ENCODE data around the gene UFD1. TPM values are rescaled to one million over a fixed set of nuclear protein-coding genes. Genes with fewer than 3 reads are reported as not detected.

UFD1 gene
- total RNA-seq, 1 experiment from 2014 or later = 57.9 TPM

GRCh38 chr22:19527861-19528417 lies 48.9 kb upstream of the UFD1 start:
- ATAC-seq = no peak
- no peak overlapping the region for H3K4me3 Mint-ChIP-seq
- TF ChIP-seq JUN (CRISPR knock-in tag; IDR thresholded peaks at IDR 0.05) = no peak
- TF ChIP-seq ZNF396 (CRISPR knock-in tag; IDR thresholded peaks at IDR 0.05; ENCODE audit: borderline replicate concordance) = no peak
- TF ChIP-seq ZNF138 (CRISPR knock-in tag; conservative IDR thresholded peaks at IDR 0.05) = no peak
- TF ChIP-seq CTCF (IDR thresholded peaks at IDR 0.05) = no peak
- no peak for TF ChIP-seq CBFB (CRISPR knock-in tag; IDR thresholded peaks at IDR 0.05; ENCODE audit: low read depth)
- no peak for TF ChIP-seq TEAD1 (CRISPR knock-in tag; IDR thresholded peaks at IDR 0.05)
- no peak for TF ChIP-seq ETV6 (CRISPR knock-in tag; IDR thresholded peaks at IDR 0.05)
- TF ChIP-seq ZNF425 (CRISPR knock-in tag; conservative IDR thresholded peaks at IDR 0.05) = no peak
- TF ChIP-seq SP1 (CRISPR knock-in tag; conservative IDR thresholded peaks at IDR 0.05) = no peak
- no peak for TF ChIP-seq FOXP1 (CRISPR knock-in tag; IDR thresholded peaks at IDR 0.05; ENCODE audit: borderline replicate concordance)

GRCh38 chr22:19527321-19527721 lies 48.3 kb upstream of the UFD1 start:
- POLR2A ChIA-PET = no interaction called here
- no peak overlapping the region for H3K4me3 Mint-ChIP-seq
- H3K9me3 Mint-ChIP-seq = no peaks in the 10 kb centered on the region
- H3K4me1 Mint-ChIP-seq = peaks cover 11% of the 10 kb centered on the region
- ATAC-seq (no peak), DNase-seq (ENCODE audit: low spot score) (no peak)
- CTCF ChIA-PET = interaction anchor here (1.0 to 1.6 kb wide), 3 partner anchors 27 to 103 kb away, joined by 3 to 6 read pairs (median 3); no protein-coding TSS in a partner anchor
- H3K27me3 Mint-ChIP-seq (ENCODE audit: low read depth) = peaks cover 46% of the 10 kb centered on the region
- no peaks in the 10 kb centered on the region for H3K36me3 Mint-ChIP-seq
- TF ChIP-seq PRRX2 (CRISPR knock-in tag; IDR thresholded peaks at IDR 0.05) (no peak), JAZF1 (CRISPR knock-in tag; IDR thresholded peaks at IDR 0.05) (no peak), TCF7 (CRISPR knock-in tag; IDR thresholded peaks at IDR 0.05; ENCODE audit: low read depth) (no peak), AR (CRISPR knock-in tag; IDR thresholded peaks at IDR 0.05) (no peak), RELA (CRISPR knock-in tag; IDR thresholded peaks at IDR 0.05; ENCODE audit: borderline replicate concordance) (no peak), MLX (CRISPR knock-in tag; IDR thresholded peaks at IDR 0.05) (no peak)
- no peak overlapping the region for H3K27ac Mint-ChIP-seq

More at GRCh38 chr22:19527861-19528417, 48.9 kb upstream of the UFD1 start:
- H3K4me1 Mint-ChIP-seq = peaks cover 8% of the 10 kb centered on the region
- H3K27ac Mint-ChIP-seq = no peak overlapping the region
- DNase-seq (ENCODE audit: low spot score) = no peak
- H3K27me3 Mint-ChIP-seq (ENCODE audit: low read depth) = peaks cover 39% of the 10 kb centered on the region
- CTCF ChIA-PET = interaction anchor here (1.0 to 2.6 kb wide), 4 partner anchors 27 to 102 kb away, joined by 3 to 12 read pairs (median 4); no protein-coding TSS in a partner anchor
- POLR2A ChIA-PET = no interaction called here
- H3K36me3 Mint-ChIP-seq = no peaks in the 10 kb centered on the region
- H3K9me3 Mint-ChIP-seq = no peaks in the 10 kb centered on the region
